HG02973 (cell line): ENCODE measurements around the gene SLC17A8.

ENCODE experiments used
- ATAC-seq: cut with Tn5 transposase; IDR thresholded peaks from one replicate; pipeline ENCODE4 v1.9.1; 2021; ENCODE audit warnings: moderate library complexity; ENCODE audit not compliant: unreplicated experiment

The SLC17A8 gene

DNA sequence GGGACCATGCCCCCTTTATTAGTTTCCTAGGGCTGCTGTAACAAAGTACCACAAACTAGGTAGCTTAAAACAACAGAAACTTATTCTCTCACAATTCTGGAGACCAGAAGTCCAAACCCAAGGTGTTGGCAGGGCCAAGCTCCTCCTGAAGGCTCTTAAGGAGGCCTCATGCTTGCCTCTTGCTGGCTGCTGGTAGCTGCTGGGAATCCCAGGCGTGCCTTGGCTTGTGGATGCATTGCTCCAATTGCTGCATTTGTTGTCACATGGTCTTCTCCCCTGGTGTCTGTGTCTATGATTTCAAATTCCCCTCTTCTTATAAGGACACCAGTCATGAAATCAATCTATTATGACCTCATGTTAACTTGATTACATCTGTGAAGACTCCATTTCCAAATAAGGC is 11.2 kb downstream of the SLC17A8 start:
- ATAC-seq = no peak

- ATAC-seq = no peak
These were observed 14.3 kb downstream of the SLC17A8 start for GRCh38 chr12:100371146-100371545.

- ATAC-seq = no peak
These were observed 16.2 kb downstream of the SLC17A8 start for GRCh38 chr12:100372853-100373640.

GRCh38 chr12:100375038-100375735 is 18.3 kb downstream of the SLC17A8 start:
- no peak for ATAC-seq

DNA sequence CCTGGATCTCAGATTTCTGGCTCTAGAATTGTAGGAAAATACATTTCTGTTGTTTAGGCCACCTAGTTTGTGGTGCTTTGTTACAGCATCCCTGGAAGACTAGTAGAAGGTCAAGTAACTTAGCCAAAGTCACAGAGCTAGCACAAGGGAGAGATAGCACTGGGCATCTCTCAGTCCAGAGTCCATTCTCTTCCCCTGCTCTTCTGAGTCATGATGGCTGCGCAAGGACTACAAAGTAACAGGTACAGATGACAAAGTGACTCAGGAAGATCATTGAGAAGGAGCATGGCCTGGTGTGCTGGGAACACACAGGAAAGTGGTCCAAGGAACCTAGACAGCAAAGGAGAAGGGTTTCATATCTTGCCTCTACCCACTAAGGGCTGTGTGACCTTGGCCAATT is 19.3 kb downstream of the SLC17A8 start:
- no peak for ATAC-seq

DNA sequence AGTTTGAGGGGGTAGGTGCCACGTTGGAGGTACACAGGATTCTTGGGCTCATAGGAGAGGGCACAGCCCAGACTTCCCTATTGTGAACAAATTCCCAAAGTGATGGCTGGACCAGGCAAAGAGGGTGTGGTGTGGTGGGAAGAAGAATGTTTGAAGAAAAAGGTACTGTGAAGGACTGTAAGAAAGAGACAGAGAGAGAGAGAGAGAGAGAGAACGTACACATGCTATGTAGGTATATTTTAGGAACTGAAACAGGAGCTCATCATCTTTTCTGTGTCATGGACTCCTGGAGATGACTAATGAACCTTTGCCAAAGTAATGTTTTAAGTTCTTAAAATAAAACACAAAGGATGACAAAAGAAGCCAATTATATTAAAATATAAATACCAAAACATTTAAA is 24.5 kb downstream of the SLC17A8 start:
- no peak for ATAC-seq

DNA sequence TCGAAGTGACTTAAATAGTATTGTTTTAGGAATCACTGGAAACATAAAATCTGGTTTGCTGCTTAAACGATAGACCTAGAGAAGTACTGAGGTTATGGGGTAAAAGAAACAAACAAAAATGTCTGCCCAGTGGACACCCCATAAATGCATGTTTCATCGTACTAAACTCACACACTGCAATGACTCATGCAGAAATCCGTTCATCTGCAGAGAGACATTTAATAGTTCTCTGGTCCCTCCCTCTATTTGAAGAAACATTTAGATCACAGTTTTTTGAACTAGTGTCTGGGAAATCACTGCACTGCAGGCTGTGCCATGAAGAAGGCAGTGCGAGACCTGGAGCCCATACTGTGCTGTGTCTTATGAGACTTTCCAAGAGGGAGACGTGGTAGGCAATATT is 25.5 kb downstream of the SLC17A8 start:
- no peak for ATAC-seq

DNA sequence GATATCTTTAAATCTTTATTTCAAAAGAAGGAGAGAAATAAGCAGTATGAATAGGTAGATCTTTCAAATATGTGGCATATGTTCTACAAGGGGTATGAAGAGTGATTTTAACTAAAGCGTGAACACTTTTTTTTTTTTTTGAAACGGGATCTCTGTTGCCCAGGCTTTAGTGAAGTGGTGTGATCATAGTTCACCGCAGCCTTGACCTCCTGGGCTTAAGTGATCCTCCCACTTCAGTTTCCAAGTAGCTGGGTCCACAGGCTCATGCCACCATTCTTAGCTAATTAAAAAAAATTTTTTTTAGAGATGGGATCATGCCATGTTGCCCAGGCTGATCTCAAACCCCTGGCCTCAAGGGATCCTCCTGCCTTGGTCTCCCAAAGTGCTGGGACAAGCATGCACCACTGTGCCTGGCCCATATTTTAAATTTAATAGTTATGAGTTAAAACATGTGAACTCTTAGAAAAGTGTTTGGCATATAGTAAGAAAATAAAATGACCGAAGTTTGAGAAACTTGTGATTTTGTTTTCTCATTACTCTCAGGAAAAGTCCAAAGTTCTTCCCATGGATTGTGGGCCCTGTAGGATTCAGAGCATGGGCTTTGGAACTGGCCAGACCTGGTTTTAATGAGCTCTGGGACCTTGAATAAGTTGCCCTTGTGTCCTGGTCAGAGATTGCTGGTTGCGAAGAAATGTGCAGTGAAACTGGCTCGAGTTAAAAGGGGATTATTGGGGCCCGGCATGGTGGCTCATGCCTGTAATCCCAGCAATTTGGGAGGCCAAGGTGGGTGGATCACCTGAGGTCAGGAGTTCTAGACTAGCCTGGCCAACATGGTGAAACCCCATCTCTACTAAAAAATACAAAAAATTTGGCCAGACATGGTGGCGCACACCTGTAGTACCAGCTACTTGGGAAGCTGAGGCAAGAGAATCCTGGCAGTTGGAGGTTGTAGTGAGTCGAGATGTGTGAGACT is 27.0 kb downstream of the SLC17A8 start:
- no peak for ATAC-seq

DNA sequence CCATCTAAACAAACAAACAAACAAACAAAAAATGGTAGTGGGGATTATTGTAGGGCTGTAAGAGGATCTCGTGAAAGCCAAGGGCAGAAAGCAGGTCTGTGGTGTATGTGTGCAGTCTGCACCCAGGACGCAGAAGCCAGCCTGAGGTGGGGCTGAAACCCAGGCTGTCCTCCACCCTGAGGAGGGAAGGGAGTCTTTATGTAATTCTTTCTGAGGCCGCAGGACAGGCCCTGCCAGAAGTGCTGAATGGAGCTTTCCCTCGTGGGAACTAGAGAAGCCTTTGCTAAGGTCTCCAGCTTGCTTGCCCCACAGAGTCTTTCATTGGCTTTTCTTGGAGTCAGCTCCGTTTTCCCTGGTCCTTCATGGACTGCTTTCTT is 27.7 kb downstream of the SLC17A8 start:
- no peak for ATAC-seq

DNA sequence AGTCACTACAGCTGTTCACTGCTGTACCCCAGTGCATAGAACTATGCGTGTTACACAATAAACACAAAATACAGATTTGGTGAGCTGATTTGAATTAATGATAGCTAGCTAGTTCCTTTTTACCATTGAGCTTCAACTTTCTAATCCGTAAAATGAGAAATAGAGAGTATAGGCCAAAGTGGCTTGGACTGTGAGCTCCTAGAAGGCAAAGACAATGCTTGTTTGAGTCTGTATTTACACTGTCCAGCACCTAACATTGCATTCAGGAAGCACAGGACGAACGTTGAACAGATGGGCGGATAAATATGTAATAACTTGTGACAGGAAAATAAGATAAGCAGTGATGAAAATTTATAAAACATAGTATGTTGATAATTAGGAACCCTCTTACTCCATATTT is 31.5 kb downstream of the SLC17A8 start:
- ATAC-seq = no peak

DNA sequence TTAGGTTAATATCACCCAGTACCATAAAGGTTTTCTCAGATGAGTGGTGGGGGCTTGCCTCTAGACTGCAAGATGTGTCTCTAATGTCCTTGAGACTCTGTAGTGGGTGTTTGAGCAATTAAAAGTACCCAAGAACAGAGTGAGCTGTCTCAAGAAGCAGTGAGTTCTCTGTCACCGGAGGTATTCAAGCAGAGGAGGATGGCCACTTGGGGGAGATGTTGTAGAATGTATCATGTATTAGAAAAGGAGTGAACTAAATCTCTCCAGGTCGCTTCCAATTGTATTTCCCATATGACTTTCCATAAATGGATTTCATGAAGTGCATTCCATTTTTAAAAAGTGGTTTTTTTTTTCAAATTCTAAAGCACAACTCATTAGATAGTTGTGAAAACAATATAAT is 35.0 kb downstream of the SLC17A8 start:
- no peak for ATAC-seq

DNA sequence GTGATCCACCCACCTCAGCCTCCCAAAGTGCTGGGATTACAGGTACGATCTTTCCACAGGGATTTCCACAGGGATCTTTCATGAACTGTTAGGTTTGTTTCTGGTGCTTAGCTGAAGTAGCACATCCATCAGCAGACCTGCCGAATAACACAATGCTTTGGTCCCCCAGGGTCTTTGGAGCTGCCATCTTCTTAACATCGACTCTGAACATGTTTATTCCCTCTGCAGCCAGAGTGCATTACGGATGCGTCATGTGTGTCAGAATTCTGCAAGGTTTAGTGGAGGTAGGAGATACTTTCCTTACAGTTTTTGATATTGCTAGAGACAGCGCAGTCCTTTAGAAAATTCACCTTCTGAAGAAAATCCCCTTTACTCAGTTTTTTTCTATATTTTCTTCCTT is 36.3 kb downstream of the SLC17A8 start:
- no peak for ATAC-seq

GRCh38 chr12:100395811-100396210 is 38.9 kb downstream of the SLC17A8 start:
- no peak for ATAC-seq

DNA sequence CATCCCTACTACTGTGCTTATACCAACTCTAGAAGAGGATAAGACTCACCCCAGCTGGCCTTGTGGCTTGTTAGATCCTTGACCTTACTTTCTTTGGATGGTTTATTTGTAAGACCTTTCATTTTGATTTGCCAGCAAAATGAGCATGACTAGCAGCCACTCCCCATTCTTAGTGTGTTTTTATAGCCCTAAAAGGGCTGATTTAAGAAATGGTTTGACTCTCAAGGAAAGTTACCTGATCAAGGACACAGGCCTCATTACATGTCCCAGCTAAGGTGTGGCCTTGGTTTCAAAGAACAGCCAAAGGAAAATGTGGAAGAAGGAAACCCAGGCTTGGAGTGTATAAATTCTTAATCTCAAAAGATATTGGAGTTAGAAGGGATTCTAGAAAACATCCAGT is 41.4 kb downstream of the SLC17A8 start:
- no peak for ATAC-seq

- no peak for ATAC-seq
These were observed 42.2 kb downstream of the SLC17A8 start for GRCh38 chr12:100399095-100399494.

DNA sequence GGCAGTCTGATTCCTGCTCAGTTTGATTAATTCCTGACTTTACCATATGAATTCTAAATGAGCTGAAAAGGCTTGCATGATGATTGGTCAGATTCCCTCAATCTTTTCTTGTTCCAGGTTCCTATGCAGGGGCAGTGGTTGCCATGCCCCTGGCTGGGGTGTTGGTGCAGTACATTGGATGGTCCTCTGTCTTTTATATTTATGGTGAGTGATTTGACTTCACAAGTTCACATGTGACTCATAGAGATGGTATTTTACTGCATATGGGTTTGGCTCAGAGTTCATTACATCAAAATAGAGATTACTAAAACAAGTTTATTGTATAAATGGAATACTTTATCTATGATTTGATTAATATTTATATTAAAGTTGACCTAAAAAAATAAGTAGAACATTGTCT is 44.8 kb downstream of the SLC17A8 start:
- no peak for ATAC-seq

- no peak for ATAC-seq
These were observed 45.9 kb downstream of the SLC17A8 start for GRCh38 chr12:100402763-100403162.

GRCh38 chr12:100403446-100403845 is 46.6 kb downstream of the SLC17A8 start:
- no peak for ATAC-seq

DNA sequence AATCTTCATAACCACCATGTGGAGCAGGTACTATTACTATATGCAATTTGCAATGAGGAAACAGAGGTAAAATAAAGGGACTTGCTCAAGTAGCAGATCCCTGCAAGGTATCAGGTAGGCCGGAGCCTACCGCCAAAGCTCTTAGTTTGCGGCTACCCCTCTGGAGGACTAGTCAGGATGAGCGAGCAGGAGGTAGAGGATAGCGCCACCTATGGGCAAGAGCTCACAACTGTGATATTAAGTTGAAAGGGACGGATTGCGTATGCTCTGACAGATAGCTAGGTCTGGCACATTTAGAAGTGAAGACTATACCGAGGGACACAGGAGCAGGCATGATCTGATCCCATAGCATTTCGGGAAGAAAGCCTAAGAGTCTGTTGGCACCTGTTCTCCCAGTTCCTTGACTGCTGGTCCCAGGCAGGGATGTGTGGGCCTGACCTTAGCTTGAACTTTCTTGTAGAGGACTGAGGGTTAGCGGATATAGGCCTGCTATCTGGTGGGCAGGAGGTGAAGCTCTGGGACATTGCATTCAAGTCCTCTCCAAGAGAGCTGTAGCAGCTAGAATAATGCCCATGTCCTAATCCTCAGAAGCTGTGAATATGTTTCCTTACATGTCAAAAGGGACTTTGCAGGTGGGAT is 48.0 kb downstream of the SLC17A8 start:
- peak; percentile 71 for ATAC-seq

DNA sequence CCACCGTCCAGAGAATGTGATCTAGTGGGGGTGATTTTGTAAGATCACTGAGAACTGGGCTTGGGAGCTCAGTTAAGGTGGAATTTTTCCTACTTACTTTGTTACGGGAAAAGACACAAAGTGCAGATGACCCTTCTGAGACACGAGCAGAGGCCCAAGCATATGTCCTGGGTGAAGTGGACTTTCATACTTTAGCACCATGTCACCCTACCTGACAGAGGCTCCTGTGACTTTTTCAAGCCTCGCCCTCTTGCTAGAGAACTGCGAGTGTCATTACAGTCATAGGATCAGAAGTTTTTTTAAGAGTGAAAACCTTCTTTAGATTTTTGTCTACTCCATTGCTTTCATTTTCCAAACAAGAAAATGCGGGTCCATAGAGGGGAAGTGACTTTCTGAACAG is 56.1 kb downstream of the SLC17A8 start:
- ATAC-seq = no peak

- ATAC-seq = no peak
These were observed 57.9 kb downstream of the SLC17A8 start for GRCh38 chr12:100414739-100415138.
